ENCODE results near the gene ADAMTS2.
"Not testable (repeated sequence)": the region's sequence is repeated elsewhere in the genome, so short reads cannot be mapped to it uniquely, and the experiment has no call there.

Gene ADAMTS2

GRCh38 chr5:179111267-179112207, 233.7 kb downstream of the ADAMTS2 start:
- no peak for TF ChIP-seq CTCF (IDR thresholded peaks at IDR 0.05; ENCODE audit: poor library complexity, severe bottlenecking)
- no peak for ATAC-seq (ENCODE audit: low read depth)
- Histone ChIP-seq H3K4me3 (ENCODE audit: severe bottlenecking) (no peak overlapping the region), H3K27me3 (ENCODE audit: insufficient read depth, poor library complexity, severe bottlenecking) (no peaks in the 10 kb centered on the region), H3K36me3 (ENCODE audit: low read depth) (no peaks in the 10 kb centered on the region), H3K27ac (ENCODE audit: poor library complexity, severe bottlenecking) (no peak overlapping the region), H3K4me1 (ENCODE audit: insufficient read depth, poor library complexity, severe bottlenecking) (no peaks in the 10 kb centered on the region), H3K9me3 (ENCODE audit: severe bottlenecking) (peaks cover 23% of the 10 kb centered on the region)
- no peak for DNase-seq (ENCODE audit: low spot score)

DNA sequence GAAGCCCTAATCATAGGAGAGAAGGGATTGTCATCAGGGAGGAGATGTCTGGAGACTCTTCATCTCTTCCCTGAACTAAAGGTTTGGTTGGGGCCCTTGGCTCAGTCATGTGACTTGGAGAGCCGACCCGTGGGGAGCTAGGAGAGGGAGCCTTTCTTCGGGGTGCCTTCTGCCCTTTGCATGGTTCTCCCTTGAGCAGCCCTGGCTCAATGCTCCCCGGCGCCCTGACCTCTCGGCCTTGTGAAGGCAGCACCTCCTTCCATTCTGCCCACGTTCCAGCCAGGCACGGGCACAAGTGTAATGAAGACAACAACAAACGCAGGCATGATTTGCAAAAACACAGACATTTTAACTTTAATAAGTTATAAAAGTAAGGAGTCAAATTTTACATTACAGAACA, 234.7 kb downstream of the ADAMTS2 start:
- H3K27me3 ChIP-seq (ENCODE audit: insufficient read depth, poor library complexity, severe bottlenecking): no peaks in the 10 kb centered on the region
- H3K9me3 ChIP-seq (ENCODE audit: severe bottlenecking): peaks cover 23% of the 10 kb centered on the region
- DNase-seq (ENCODE audit: low spot score): no peak
- H3K36me3 ChIP-seq (ENCODE audit: low read depth): no peaks in the 10 kb centered on the region
- H3K27ac ChIP-seq (ENCODE audit: poor library complexity, severe bottlenecking): no peak overlapping the region
- H3K4me3 ChIP-seq (ENCODE audit: severe bottlenecking): no peak overlapping the region
- ATAC-seq (ENCODE audit: low read depth): no peak
- no peak for TF ChIP-seq CTCF (IDR thresholded peaks at IDR 0.05; ENCODE audit: poor library complexity, severe bottlenecking)
- H3K4me1 ChIP-seq (ENCODE audit: insufficient read depth, poor library complexity, severe bottlenecking): no peaks in the 10 kb centered on the region

- not testable (repeated sequence) for H3K27me3 ChIP-seq (ENCODE audit: insufficient read depth, poor library complexity, severe bottlenecking); H3K27ac ChIP-seq (ENCODE audit: poor library complexity, severe bottlenecking); DNase-seq (ENCODE audit: low spot score); H3K4me1 ChIP-seq (ENCODE audit: insufficient read depth, poor library complexity, severe bottlenecking); H3K4me3 ChIP-seq (ENCODE audit: severe bottlenecking); H3K36me3 ChIP-seq (ENCODE audit: low read depth); ATAC-seq (ENCODE audit: low read depth)
- H3K9me3 ChIP-seq (ENCODE audit: severe bottlenecking): peaks cover 35% of the 10 kb centered on the region
Observed at GRCh38 chr5:179101282-179101681, 244.0 kb downstream of the ADAMTS2 start.

DNA sequence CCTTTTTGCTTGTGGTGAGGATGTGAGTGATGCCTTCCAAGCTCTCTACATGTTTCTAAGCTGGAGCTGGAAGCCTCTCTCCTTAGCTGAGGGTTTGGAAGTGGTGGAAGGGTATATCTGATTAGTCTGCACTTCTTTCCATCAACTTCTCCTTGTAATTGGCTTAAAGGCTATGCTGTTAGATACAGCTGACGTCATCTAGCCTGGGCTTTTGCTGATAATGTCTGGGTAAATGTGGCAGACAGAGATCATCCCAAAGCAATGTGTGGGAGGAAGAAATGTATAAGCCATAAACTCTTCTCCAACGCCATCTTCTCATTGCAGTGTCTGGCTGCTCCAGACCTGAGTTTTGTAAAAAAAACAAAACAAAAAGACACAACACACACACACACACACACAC, 255.8 kb downstream of the ADAMTS2 start:
- H3K9me3 ChIP-seq (ENCODE audit: severe bottlenecking): peaks cover 67% of the 10 kb centered on the region
- H3K36me3 ChIP-seq (ENCODE audit: low read depth): no peaks in the 10 kb centered on the region
- ATAC-seq (ENCODE audit: low read depth): no peak
- H3K27me3 ChIP-seq (ENCODE audit: insufficient read depth, poor library complexity, severe bottlenecking): no peaks in the 10 kb centered on the region
- DNase-seq (ENCODE audit: low spot score): no peak
- no peak overlapping the region for H3K27ac ChIP-seq (ENCODE audit: poor library complexity, severe bottlenecking)
- no peak overlapping the region for H3K4me3 ChIP-seq (ENCODE audit: severe bottlenecking)
- no peaks in the 10 kb centered on the region for H3K4me1 ChIP-seq (ENCODE audit: insufficient read depth, poor library complexity, severe bottlenecking)
- no peak for TF ChIP-seq CTCF (IDR thresholded peaks at IDR 0.05; ENCODE audit: poor library complexity, severe bottlenecking)

GRCh38 chr5:179080724-179081123, 264.5 kb downstream of the ADAMTS2 start:
- no peak for ATAC-seq (ENCODE audit: low read depth)
- Histone ChIP-seq H3K4me3 (ENCODE audit: severe bottlenecking) (no peak overlapping the region), H3K27ac (ENCODE audit: poor library complexity, severe bottlenecking) (no peak overlapping the region), H3K36me3 (ENCODE audit: low read depth) (peaks cover 41% of the 10 kb centered on the region), H3K9me3 (ENCODE audit: severe bottlenecking) (peaks cover 76% of the 10 kb centered on the region), H3K4me1 (ENCODE audit: insufficient read depth, poor library complexity, severe bottlenecking) (no peaks in the 10 kb centered on the region), H3K27me3 (ENCODE audit: insufficient read depth, poor library complexity, severe bottlenecking) (no peaks in the 10 kb centered on the region)
- no peak for DNase-seq (ENCODE audit: low spot score)
- no peak for TF ChIP-seq CTCF (IDR thresholded peaks at IDR 0.05; ENCODE audit: poor library complexity, severe bottlenecking)

All from RWPE2 (cell line).